Loucy (cell line): ENCODE measurements around the gene BCAS3.

Experiments used
- EZH2phosphoT487 ChIP-seq: fragments of 200-600 bp; IDR thresholded peaks from 2 replicates; pipeline ENCODE4 v1.6.1; 2018; ENCODE audit warnings: antibody characterized with exemption, mild to moderate bottlenecking, moderate library complexity, borderline replicate concordance
- TF ChIP-seq, protein P1 (sequence below): fragments of 200-600 bp; sonication (generic); conservative IDR thresholded peaks from 2 replicates; pipeline ENCODE4 v1.5.1; 2014; ENCODE audit warnings: mild to moderate bottlenecking, antibody characterized with exemption, low read length

DNA sequence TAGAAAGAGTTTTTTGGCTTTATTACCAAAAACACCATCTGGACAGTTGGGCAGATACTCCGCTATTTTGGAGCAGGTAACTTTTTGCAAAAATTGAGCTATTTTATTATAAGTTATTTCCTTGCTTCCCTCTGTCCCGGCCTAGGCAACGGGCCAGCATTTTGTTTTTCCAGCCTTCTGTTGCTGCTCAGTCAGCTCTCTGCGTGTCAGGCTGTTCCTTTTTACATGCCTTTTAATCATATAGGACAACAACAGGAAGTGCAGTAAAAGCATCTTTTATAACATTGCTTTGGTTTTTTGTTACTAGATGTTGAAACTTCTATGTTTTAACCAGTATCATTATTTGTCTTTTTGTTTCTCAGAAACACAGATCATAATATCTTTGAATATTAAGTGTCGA, 47.3 kb upstream of the BCAS3 start:
- TF ChIP-seq, protein P1, sequence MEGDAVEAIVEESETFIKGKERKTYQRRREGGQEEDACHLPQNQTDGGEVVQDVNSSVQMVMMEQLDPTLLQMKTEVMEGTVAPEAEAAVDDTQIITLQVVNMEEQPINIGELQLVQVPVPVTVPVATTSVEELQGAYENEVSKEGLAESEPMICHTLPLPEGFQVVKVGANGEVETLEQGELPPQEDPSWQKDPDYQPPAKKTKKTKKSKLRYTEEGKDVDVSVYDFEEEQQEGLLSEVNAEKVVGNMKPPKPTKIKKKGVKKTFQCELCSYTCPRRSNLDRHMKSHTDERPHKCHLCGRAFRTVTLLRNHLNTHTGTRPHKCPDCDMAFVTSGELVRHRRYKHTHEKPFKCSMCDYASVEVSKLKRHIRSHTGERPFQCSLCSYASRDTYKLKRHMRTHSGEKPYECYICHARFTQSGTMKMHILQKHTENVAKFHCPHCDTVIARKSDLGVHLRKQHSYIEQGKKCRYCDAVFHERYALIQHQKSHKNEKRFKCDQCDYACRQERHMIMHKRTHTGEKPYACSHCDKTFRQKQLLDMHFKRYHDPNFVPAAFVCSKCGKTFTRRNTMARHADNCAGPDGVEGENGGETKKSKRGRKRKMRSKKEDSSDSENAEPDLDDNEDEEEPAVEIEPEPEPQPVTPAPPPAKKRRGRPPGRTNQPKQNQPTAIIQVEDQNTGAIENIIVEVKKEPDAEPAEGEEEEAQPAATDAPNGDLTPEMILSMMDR: no peak
- TF ChIP-seq EZH2phosphoT487: no peak
